Upper lobe of left lung (tissue), 6 donors: ENCODE data around the gene CES2. TPM values are rescaled to one million over a fixed set of nuclear protein-coding genes. Genes with fewer than 3 reads are reported as not detected.
"Not testable (repeated sequence)": the region's sequence is repeated elsewhere in the genome, so short reads cannot be mapped to it uniquely, and the experiment has no call there.

Source experiments
- ATAC-seq, 2 donors: fragments of 200-7000 bp; cut with Tn5 transposase; one replicate each; pipeline ENCODE4 v1.9.1; 2022; ENCODE audit warnings: mild to moderate bottlenecking in 2 of 2, moderate library complexity in 2 of 2; ENCODE audit not compliant: low FRiP score in 2 of 2
- DNase-seq, 2 donors: peaks; one replicate each; pipeline ENCODE4 v3.0.0-alpha.2; 2019 to 2020
- H3K27ac ChIP-seq, 4 donors: fragments of 200-600 bp; sonication (generic); one replicate each; pipeline ENCODE4 v1.5.1; 2016 to 2019
- H3K27me3 ChIP-seq, 4 donors: fragments of 200-600 bp; sonication (generic); one replicate each; pipeline ENCODE4 v1.5.1; 2017 to 2019
- H3K36me3 ChIP-seq, 4 donors: fragments of 200-600 bp; sonication (generic); one replicate each; pipeline ENCODE4 v1.5.1; 2016 to 2019
- H3K4me1 ChIP-seq, 4 donors: fragments of 200-600 bp; sonication (generic); one replicate each; pipeline ENCODE4 v1.5.1; 2018 to 2019
- H3K4me3 ChIP-seq, 4 donors: fragments of 200-600 bp; sonication (generic); one replicate each; pipeline ENCODE4 v1.5.1; 2017 to 2019; ENCODE audit warnings: mild to moderate bottlenecking in 2 of 4, moderate library complexity in 1 of 4
- H3K9me3 ChIP-seq, 4 donors: fragments of 200-600 bp; sonication (generic); one replicate each; pipeline ENCODE4 v1.5.1; 2018 to 2019
- CTCF ChIP-seq, 6 experiments: fragments of 450-650 bp in 4 of 6; fragments of 200-600 bp in 2 of 6; sonication (generic) in 2 of 6; IDR thresholded peaks; one replicate each; pipeline ENCODE4 v1.5.1; 2016 to 2019; ENCODE audit warnings: antibody characterized with exemption in 6 of 6
- EP300 ChIP-seq, 4 donors: sonication (generic); formaldehyde crosslinking; IDR thresholded peaks; one replicate each; pipeline ENCODE4 v1.5.1; 2017; ENCODE audit warnings: antibody characterized with exemption in 4 of 4, control low read depth in 2 of 4
- POLR2A ChIP-seq, 4 donors: fragments of 450-650 bp; IDR thresholded peaks; one replicate each; pipeline ENCODE4 v1.5.1; 2016 to 2017; ENCODE audit warnings: antibody characterized with exemption in 4 of 4, mild to moderate bottlenecking in 2 of 4
- POLR2AphosphoS5 ChIP-seq, 2 donors: sonication (generic); formaldehyde crosslinking; IDR thresholded peaks; one replicate each; pipeline ENCODE4 v1.5.1; 2017; ENCODE audit warnings: antibody characterized with exemption in 2 of 2
- WGBS, 2 donors: methylation state at CpG; one replicate each; pipeline ENCODE4 v1.1.5; 2017 to 2018; 5-methylcytosine and 5-hydroxymethylcytosine counted together
- total RNA-seq, 6 donors: library from RNA; depleted of rRNA in 4 of 6; stranded (reverse); fragments of >200 nt in 4 of 6; gene quantifications; one replicate each; pipeline versions ENCODE4 v1.1.0 to v1.2.1, GENCODE V29; 2016 to 2021
- donor health status: DM: no; HTN: no; CAD: no; lungs with moderate emphysema.
- donor health status: DM: no; HTN: yes; CAD: no; lungs with severe emphysema.

The CES2 gene
- total RNA-seq, 6 donors from 2014 or later: 32.2 to 76.1 (median 46.5) TPM

- TF ChIP-seq CTCF (IDR thresholded peaks at IDR 0.05): peak; percentile 48 to 84 (median 75)
- no peak for TF ChIP-seq POLR2A (IDR thresholded peaks at IDR 0.05)
- DNase-seq: peak in 1 of 2 donors; percentile 72
- H3K27ac ChIP-seq: no peak overlapping the region
- no peaks in the 10 kb centered on the region for H3K27me3 ChIP-seq
- peaks cover 11 to 20% (median 15%) of the 10 kb centered on the region in 4 donors for H3K4me1 ChIP-seq
- 52 to 58% methylated on average over 6 to 11 of the region's 11 CpGs for WGBS, 2 donors
- ATAC-seq: peak; percentile 81 to 82
- H3K36me3 ChIP-seq: peaks cover 0 to 3% (median 0%) of the 10 kb centered on the region in 4 donors
- H3K4me3 ChIP-seq: no peak overlapping the region
- no peaks in the 10 kb centered on the region for H3K9me3 ChIP-seq
These were observed 40.2 kb upstream of the CES2 start for GRCh38 chr16:66894948-66895688.

- TF ChIP-seq POLR2AphosphoS5 (IDR thresholded peaks at IDR 0.05): no peak
- TF ChIP-seq EP300 (IDR thresholded peaks at IDR 0.05): no peak
- no peak for TF ChIP-seq CTCF (IDR thresholded peaks at IDR 0.05)
- no peak for TF ChIP-seq POLR2A (IDR thresholded peaks at IDR 0.05)
- 87 to 96% methylated on average over 5 of the region's 5 CpGs for WGBS, 2 donors
- no peak for ATAC-seq
- H3K27ac ChIP-seq: no peak overlapping the region
- H3K4me3 ChIP-seq: no peak overlapping the region
- no peaks in the 10 kb centered on the region for H3K27me3 ChIP-seq
- no peak for DNase-seq
- H3K4me1 ChIP-seq: peaks cover 16 to 26% (median 19%) of the 10 kb centered on the region in 4 donors
- H3K36me3 ChIP-seq: peaks cover 0 to 3% (median 0%) of the 10 kb centered on the region in 4 donors
- no peaks in the 10 kb centered on the region for H3K9me3 ChIP-seq
These were observed 39.7 kb upstream of the CES2 start for GRCh38 chr16:66895689-66895979.

GRCh38 chr16:66895999-66896398, 39.3 kb upstream of the CES2 start:
- ATAC-seq (no peak), DNase-seq (no peak)
- Histone ChIP-seq H3K9me3 (no peaks in the 10 kb centered on the region), H3K4me1 (peaks cover 19 to 29% (median 23%) of the 10 kb centered on the region in 4 donors), H3K36me3 (peaks cover 0 to 3% (median 0%) of the 10 kb centered on the region in 4 donors), H3K4me3 (no peak overlapping the region), H3K27ac (no peak overlapping the region), H3K27me3 (no peaks in the 10 kb centered on the region)
- 95 to 100% methylated on average over 3 of the region's 3 CpGs for WGBS, 2 donors
- no peak for TF ChIP-seq EP300 (IDR thresholded peaks at IDR 0.05)

GRCh38 chr16:66896682-66897081, 38.6 kb upstream of the CES2 start:
- not testable (repeated sequence) for ATAC-seq, H3K27me3 ChIP-seq, H3K27ac ChIP-seq, H3K36me3 ChIP-seq, H3K9me3 ChIP-seq, DNase-seq, H3K4me3 ChIP-seq
- 79 to 81% methylated on average over 5 of the region's 5 CpGs for WGBS, 2 donors
- H3K4me1 ChIP-seq: peaks cover 24 to 32% (median 29%) of the 10 kb centered on the region in 4 donors

GRCh38 chr16:66898207-66898606, 37.1 kb upstream of the CES2 start:
- no peaks in the 10 kb centered on the region for H3K27me3 ChIP-seq
- H3K4me3 ChIP-seq: no peak overlapping the region
- no peak for TF ChIP-seq EP300 (IDR thresholded peaks at IDR 0.05)
- TF ChIP-seq POLR2A (IDR thresholded peaks at IDR 0.05): no peak
- no peak for TF ChIP-seq POLR2AphosphoS5 (IDR thresholded peaks at IDR 0.05)
- peak overlapping the region in 2 of 4 donors; percentile 73 to 85 for H3K27ac ChIP-seq
- peaks cover 26 to 34% (median 29%) of the 10 kb centered on the region in 4 donors for H3K4me1 ChIP-seq
- DNase-seq (no peak), ATAC-seq (no peak)
- WGBS, 2 donors: 67% methylated on average over 3 of the region's 3 CpGs
- H3K9me3 ChIP-seq: no peaks in the 10 kb centered on the region
- H3K36me3 ChIP-seq: no peaks in the 10 kb centered on the region

- no peak for DNase-seq
- Histone ChIP-seq H3K27ac (peak overlapping the region; percentile 62 to 85 (median 78)), H3K4me3 (no peak overlapping the region), H3K27me3 (no peaks in the 10 kb centered on the region), H3K4me1 (peaks cover 26 to 34% (median 29%) of the 10 kb centered on the region in 4 donors), H3K36me3 (no peaks in the 10 kb centered on the region), H3K9me3 (no peaks in the 10 kb centered on the region)
- no peak for TF ChIP-seq CTCF (IDR thresholded peaks at IDR 0.05)
- no peak for TF ChIP-seq EP300 (IDR thresholded peaks at IDR 0.05)
- TF ChIP-seq POLR2AphosphoS5 (IDR thresholded peaks at IDR 0.05): no peak
- TF ChIP-seq POLR2A (IDR thresholded peaks at IDR 0.05): no peak
- no peak for ATAC-seq
- 87 to 94% methylated on average over 2 of the region's 2 CpGs for WGBS, 2 donors
These were observed 36.4 kb upstream of the CES2 start for GRCh38 chr16:66898933-66899309.
